Muscle layer of colon (tissue), 2 donors: ENCODE results near the gene SYT6.

Experiments used
- H3K27ac ChIP-seq: one replicate; pipeline ENCODE4 v1.7.0; 2013; ENCODE audit warnings: low read depth, mild to moderate bottlenecking, low read length, moderate library complexity
- H3K27me3 ChIP-seq, 2 donors: one replicate each; pipeline ENCODE4 v1.7.0; 2013; ENCODE audit warnings: low read length in 2 of 2, mild to moderate bottlenecking in 2 of 2; ENCODE audit not compliant: insufficient read depth in 2 of 2, control insufficient read depth in 1 of 2
- H3K36me3 ChIP-seq: one replicate; pipeline ENCODE4 v1.7.0; 2013; ENCODE audit warnings: mild to moderate bottlenecking, low read length; ENCODE audit not compliant: insufficient read depth
- H3K4me1 ChIP-seq: one replicate; pipeline ENCODE4 v1.7.0; 2013; ENCODE audit warnings: mild to moderate bottlenecking, low read length; ENCODE audit not compliant: insufficient read depth
- H3K4me3 ChIP-seq, 2 donors: one replicate each; pipeline ENCODE4 v1.7.0; 2013; ENCODE audit warnings: low read length in 2 of 2, low read depth in 1 of 2, mild to moderate bottlenecking in 1 of 2, moderate library complexity in 1 of 2
- H3K9ac ChIP-seq: one replicate; pipeline ENCODE4 v1.7.0; 2013; ENCODE audit warnings: low read length
- H3K9me3 ChIP-seq: one replicate; pipeline ENCODE4 v1.7.0; 2013; ENCODE audit warnings: mild to moderate bottlenecking, low read length
- donor health status: abdominal sarcoma.
- donor health status: Adenocarcinoma of cecum.

SYT6 gene

DNA sequence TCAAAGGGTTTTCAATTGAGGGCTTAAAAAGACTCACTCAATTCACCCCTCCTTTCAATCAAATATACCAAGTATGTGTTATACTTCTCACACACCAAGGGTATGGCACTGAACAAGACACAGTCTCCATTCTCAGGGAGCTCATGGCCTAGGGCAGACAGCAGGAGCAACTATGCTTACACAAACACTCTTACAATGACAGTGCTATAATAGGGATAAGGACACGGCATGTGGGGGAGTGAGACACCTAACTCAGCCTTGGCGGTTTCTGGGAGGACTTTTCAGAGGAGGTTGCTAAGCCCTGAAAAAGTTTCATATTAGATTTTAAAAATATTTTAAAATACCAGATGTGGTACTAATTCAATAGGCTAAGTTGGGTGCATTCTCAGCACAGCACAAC is 22.7 kb upstream of the SYT6 start:
- Histone ChIP-seq H3K9ac (no peak overlapping the region), H3K4me3 (no peak overlapping the region), H3K27ac (no peak overlapping the region), H3K9me3 (no peaks in the 10 kb centered on the region), H3K4me1 (no peaks in the 10 kb centered on the region), H3K36me3 (no peaks in the 10 kb centered on the region), H3K27me3 (no peaks in the 10 kb centered on the region)

DNA sequence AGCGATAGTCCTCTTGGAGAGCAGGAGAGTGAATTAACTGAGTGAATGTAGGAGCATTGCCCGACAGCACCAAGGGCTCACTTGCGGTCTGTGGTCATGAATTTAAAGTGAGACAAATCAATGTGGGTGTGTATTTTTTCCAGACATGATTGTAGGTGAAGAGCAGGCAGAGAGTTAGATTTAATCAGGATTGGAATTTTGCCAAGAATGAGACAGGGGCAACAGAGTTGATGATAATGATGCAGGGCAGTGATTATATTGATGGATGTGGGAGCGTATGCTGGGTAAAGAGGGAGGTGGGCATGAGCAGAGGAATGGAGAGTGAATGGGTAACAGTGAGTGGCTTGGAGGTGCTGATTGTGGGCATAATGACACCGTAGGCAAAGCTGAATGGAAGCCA is 20.0 kb upstream of the SYT6 start:
- Histone ChIP-seq H3K9me3 (no peaks in the 10 kb centered on the region), H3K4me3 (no peak overlapping the region), H3K9ac (no peak overlapping the region), H3K27ac (no peak overlapping the region), H3K27me3 (no peaks in the 10 kb centered on the region), H3K36me3 (no peaks in the 10 kb centered on the region), H3K4me1 (no peaks in the 10 kb centered on the region)

DNA sequence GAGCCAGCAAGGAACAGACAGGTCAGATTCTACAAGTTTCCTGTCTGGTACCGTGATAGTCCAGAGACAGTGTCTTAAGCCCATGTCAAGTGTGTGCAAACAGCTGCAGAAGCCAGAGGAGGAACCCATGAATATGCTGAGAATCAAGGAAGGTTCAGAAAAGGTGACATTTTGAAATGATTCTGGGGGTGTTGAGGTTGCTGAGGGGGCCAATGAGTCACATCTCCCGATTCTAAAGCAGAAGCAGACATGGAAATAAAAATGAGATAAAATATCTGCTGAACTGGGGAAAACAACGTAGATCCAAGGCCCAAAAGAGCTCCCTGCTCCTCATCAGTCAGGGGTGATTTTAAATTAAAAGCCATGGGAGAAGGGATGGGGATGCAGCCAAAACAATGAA is 15.8 kb upstream of the SYT6 start:
- no peaks in the 10 kb centered on the region for H3K27me3 ChIP-seq
- no peak overlapping the region for H3K27ac ChIP-seq
- no peaks in the 10 kb centered on the region for H3K4me1 ChIP-seq
- no peaks in the 10 kb centered on the region for H3K36me3 ChIP-seq
- H3K9me3 ChIP-seq, result no peaks in the 10 kb centered on the region
- no peak overlapping the region for H3K4me3 ChIP-seq
- no peak overlapping the region for H3K9ac ChIP-seq

DNA sequence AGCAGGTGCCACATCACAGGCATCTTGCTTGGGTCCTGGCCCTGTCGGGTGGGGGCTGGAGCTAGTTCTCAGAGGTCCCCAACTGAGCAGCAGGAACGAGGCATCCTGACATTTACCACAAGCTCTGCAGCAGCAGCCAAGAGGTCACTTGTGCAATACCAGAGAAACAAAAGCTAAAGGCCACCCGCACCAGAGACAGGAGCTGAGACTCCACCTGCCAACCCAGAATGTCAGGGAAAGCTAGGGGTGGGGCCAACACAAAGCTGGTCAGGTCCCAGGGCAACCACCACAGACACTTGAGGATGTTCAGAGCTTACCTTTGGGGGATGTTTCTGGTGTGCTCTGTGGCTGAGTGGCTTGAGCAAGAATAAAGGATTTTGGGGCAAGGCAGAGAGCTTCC is 13.6 kb upstream of the SYT6 start:
- Histone ChIP-seq H3K36me3 (no peaks in the 10 kb centered on the region), H3K4me3 (no peak overlapping the region), H3K27me3 (no peaks in the 10 kb centered on the region), H3K9me3 (no peaks in the 10 kb centered on the region), H3K27ac (no peak overlapping the region), H3K9ac (no peak overlapping the region), H3K4me1 (no peaks in the 10 kb centered on the region)

DNA sequence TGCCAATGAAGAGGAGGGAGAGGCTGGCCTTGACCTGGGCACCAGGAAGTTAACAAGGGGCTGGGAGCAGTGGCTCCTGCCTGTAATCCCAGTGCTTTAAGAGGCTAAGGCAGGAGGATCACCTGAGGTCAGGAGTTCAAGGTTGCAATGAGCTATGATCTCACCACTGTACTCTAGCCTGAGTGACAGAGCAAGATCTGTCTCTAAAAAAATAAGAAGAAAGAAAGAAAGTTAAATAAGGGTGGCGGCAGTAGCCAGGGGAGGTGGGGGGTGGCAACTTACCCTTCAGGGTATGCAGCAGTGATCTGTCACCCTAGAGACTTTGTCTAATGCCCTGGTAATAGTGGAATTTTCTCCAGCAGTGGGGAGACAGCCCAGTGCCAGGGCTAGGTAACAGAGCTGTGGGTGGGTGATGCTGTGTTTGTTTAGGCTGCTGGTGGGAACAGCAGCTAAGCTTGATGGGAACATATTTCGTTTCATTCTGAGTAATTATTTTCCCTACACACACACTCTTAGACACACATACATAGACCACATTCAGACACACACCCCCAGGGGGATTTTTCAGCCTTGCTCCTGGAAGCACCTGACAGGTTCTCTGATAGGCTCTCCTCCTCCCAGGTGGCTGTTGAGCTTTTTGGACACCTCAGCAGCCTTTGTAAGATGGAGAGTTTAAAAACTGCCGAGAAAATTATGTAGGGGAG is 11.3 kb upstream of the SYT6 start:
- no peaks in the 10 kb centered on the region for H3K9me3 ChIP-seq
- no peaks in the 10 kb centered on the region for H3K27me3 ChIP-seq
- H3K9ac ChIP-seq, result no peak overlapping the region
- H3K27ac ChIP-seq, result no peak overlapping the region
- no peaks in the 10 kb centered on the region for H3K4me1 ChIP-seq
- no peak overlapping the region for H3K4me3 ChIP-seq
- H3K36me3 ChIP-seq, result no peaks in the 10 kb centered on the region

DNA sequence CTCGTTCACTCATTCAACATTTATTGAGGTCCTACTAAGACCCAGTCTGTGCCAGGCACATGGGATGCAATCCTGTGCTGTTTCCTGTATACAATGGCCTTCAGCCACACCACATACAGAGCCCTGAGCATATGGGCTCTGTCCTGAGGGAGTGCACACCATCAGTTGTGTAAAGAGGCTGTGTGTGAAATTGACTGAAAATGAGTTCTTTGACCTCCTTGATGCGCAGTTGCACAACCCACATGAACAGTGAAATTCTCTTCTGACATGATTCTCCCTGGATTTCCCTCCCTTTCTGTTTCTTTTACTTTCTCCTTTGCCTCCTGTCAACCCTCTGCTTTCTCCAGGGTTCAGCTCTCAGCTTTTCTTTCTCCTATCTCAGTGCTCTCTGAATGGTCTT is 6.3 kb upstream of the SYT6 start:
- Histone ChIP-seq H3K36me3 (no peaks in the 10 kb centered on the region), H3K4me3 (no peak overlapping the region), H3K27ac (no peak overlapping the region), H3K9ac (no peak overlapping the region), H3K27me3 (peaks cover 15 to 19% of the 10 kb centered on the region in 2 donors), H3K4me1 (no peaks in the 10 kb centered on the region), H3K9me3 (no peaks in the 10 kb centered on the region)

DNA sequence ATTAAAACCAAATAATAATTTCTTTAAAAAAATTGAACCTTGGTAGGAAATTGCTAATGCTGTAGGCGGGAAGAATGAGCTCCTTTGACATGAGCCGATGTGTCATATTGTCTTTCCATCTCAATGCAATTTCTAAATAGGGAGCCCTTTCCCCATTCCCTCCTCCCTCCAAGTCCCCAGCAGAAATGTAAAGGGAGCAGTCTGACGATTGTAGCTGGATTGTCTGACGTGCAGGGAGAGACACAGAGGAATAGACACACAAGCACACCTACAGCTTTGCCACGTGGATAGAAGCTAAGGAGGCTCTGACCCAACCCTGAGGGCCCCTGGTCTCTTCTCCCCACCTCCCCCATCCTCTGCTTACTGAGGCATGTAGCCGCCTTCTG is 3.6 kb upstream of the SYT6 start:
- no peak overlapping the region for H3K27ac ChIP-seq
- H3K4me1 ChIP-seq, result peaks cover 12% of the 10 kb centered on the region
- H3K9me3 ChIP-seq, result no peaks in the 10 kb centered on the region
- no peak overlapping the region for H3K9ac ChIP-seq
- H3K36me3 ChIP-seq, result no peaks in the 10 kb centered on the region
- H3K27me3 ChIP-seq, result peaks cover 36 to 44% of the 10 kb centered on the region in 2 donors
- no peak overlapping the region for H3K4me3 ChIP-seq

DNA sequence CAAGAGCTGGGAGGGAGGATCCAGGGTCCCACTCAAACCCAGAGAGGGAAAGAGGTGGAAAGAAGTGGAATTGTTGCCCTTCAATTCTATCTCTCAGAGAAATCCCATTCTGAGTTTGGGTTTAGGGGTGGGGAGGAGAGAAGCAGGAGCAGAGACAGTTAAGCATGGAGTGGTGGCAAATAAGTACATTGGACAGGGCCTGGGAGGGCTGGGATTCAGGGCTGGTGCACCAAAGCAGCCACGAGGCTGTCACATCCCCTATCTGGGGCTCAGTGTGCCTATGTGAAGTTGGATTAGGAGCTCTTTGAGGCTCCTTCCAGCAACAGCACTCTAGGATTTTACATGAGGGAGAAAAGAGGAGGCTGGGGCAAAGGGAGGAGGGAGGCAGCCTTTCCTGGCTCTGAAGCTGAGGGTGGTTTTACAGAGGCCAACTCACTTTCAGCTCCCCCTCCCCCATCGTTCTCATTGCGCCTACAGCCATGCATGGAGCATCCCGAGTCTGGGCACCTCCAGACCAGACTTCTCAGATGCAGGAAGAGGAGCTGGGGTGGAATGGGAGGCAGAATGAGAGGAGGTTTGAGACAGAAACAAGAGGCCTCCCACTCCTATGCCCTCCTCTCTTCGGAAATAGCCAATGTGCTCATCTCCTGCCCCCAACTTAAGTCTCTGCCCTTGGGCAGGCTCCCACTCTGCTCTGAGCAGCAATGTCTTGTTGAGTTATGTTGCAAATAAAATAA is 3.0 kb upstream of the SYT6 start:
- H3K9ac ChIP-seq, result no peak overlapping the region
- no peak overlapping the region for H3K27ac ChIP-seq
- no peaks in the 10 kb centered on the region for H3K36me3 ChIP-seq
- H3K4me1 ChIP-seq, result peaks cover 16% of the 10 kb centered on the region
- no peak overlapping the region for H3K4me3 ChIP-seq
- H3K9me3 ChIP-seq, result no peaks in the 10 kb centered on the region
- H3K27me3 ChIP-seq, result peaks cover 42 to 50% of the 10 kb centered on the region in 2 donors

DNA sequence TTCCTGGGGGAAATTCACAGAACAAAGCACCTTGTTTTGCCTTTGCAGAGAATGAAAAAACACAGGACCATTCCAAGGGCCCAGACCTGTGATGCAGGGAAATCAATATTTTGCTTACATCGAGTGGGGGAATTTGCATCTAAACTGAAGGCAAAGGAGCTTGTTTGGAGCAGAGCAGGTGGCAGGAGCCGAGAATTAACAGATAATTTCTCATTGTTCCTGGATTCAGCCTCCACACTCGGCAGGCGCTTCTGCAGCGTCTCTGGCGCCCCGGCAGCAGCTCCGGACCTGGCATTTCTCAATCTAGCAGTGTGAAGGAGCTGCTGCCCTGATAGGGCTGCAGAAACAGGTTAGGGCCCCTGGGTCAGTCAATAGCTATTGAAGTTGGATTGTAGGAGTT is 2.0 kb upstream of the SYT6 start:
- Histone ChIP-seq H3K9me3 (no peaks in the 10 kb centered on the region), H3K27me3 (peaks cover 50 to 54% of the 10 kb centered on the region in 2 donors), H3K4me3 (no peak overlapping the region), H3K9ac (no peak overlapping the region), H3K27ac (no peak overlapping the region), H3K36me3 (no peaks in the 10 kb centered on the region), H3K4me1 (peaks cover 16% of the 10 kb centered on the region)

DNA sequence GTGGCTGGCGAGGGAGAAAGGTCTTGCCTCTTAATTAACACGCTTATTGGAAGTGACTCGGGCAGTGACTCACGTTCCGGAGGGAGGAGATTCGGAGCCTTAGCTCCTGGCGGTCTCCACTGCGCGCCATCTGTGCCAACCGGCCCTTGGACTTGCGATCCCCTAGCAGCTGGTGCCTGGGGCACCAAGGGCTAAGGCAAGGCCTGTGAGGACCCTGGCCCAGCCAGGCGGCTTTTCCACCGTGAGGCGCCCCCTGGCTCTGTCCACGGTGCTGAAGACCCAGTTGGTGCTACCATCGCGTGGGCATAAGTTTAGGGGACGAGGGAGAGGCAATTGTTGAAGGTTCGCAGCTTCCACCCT is 1.3 kb upstream of the SYT6 start:
- Histone ChIP-seq H3K9ac (no peak overlapping the region), H3K27ac (no peak overlapping the region), H3K27me3 (peaks cover 56% of the 10 kb centered on the region in 2 donors), H3K4me3 (no peak overlapping the region), H3K36me3 (no peaks in the 10 kb centered on the region), H3K9me3 (no peaks in the 10 kb centered on the region), H3K4me1 (peaks cover 16% of the 10 kb centered on the region)

DNA sequence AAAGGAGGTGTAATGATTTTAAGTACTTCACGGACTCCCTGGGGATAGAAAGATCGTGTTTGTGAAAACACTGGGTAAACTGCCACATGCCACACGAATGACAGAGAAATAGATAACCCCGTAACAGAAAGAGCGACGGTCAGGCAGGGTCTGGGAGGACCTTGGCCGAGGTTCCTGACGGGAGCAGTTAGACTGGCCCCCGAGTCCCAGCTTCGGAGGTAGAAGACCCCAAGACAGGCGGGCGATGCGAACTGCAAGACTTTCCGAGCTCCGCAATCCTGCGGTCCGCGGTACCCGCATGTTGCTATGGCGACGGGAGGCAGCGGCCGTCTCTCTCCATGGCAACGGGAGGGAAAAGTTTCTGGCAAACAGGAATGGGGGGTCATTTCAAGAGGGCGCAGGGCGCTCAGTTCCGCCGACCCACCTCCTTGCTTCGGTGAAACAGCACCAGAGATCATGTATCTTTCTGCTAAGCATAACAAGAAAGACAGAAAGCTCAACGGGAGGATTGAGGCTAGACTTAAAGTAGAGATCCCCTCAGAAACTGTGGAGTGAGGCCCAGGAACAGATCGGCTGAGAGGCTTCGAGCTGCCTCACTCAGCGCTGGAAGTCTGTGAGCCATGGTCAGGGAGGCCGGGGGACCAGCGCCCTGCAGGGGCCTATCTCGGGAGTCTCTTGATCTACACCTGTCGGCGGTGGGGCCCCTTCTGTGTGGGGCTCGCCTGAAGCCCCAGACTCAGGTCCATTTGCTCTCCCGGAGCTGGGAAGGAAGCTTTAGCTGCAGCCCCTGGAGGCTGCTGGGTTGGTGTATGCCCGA is 685 bp upstream of the SYT6 start:
- Histone ChIP-seq H3K4me3 (peak overlapping the region in 1 of 2 donors; percentile 26), H3K9ac (no peak overlapping the region), H3K27me3 (peaks cover 56 to 62% of the 10 kb centered on the region in 2 donors), H3K27ac (no peak overlapping the region), H3K36me3 (no peaks in the 10 kb centered on the region), H3K9me3 (no peaks in the 10 kb centered on the region), H3K4me1 (peaks cover 16% of the 10 kb centered on the region)
